Common myeloid progenitor, CD34-positive (primary cell): ENCODE measurements around the gene MDK. TPM values are rescaled to one million over a fixed set of nuclear protein-coding genes. Genes with fewer than 3 reads are reported as not detected.
A peak's percentile ranks its signal among the peaks of the same experiment; 100 is the strongest.

Experiments
- CTCF ChIA-PET: fragments of 350-600 bp; sonication (Branson Sonifier 250); formaldehyde crosslinking; loops from one replicate; lab custom pipeline; 2021; ENCODE audit warnings: antibody characterized with exemption; lab: Charles Lee
- POLR2A ChIA-PET: fragments of 350-600 bp; sonication (Branson Sonifier 250); formaldehyde crosslinking; loops from one replicate; lab custom pipeline; 2021; ENCODE audit warnings: antibody characterized with exemption; lab: Charles Lee
- DNase-seq, 3 donors: peaks; one replicate each; pipeline versions ENCODE4 v3.0.0 to v3.0.0-alpha.2; 2013
- H3K27ac ChIP-seq, 2 experiments: 1 replicate in 1 of 2; 2 replicates in 1 of 2; pipeline ENCODE4 v1.7.0; 2013; ENCODE audit warnings: inconsistent platforms in 2 of 2, low read length in 2 of 2, mild to moderate bottlenecking in 2 of 2, low read depth in 1 of 2, moderate library complexity in 1 of 2; ENCODE audit not compliant: severe bottlenecking in 2 of 2, insufficient read depth in 1 of 2, poor library complexity in 1 of 2
- H3K27me3 ChIP-seq, 5 experiments: replicated peaks in 2 of 5; 1 replicate in 3 of 5; 2 replicates in 2 of 5; pipeline versions ENCODE4 v1.6.1 to v1.7.0; 2013; ENCODE audit warnings: low read length in 4 of 5, mild to moderate bottlenecking in 2 of 5, moderate library complexity in 2 of 5, inconsistent platforms in 1 of 5; ENCODE audit not compliant: insufficient read depth in 5 of 5, control insufficient read depth in 4 of 5
- H3K36me3 ChIP-seq, 4 experiments: 1 replicate in 2 of 4; 2 replicates in 2 of 4; pipeline versions ENCODE4 v1.6.1 to v1.7.0; 2013; ENCODE audit warnings: low read length in 3 of 4, control low read depth in 1 of 4, mild to moderate bottlenecking in 1 of 4; ENCODE audit not compliant: control insufficient read depth in 4 of 4, insufficient read depth in 4 of 4
- H3K4me1 ChIP-seq, 4 experiments: 1 replicate in 3 of 4; 2 replicates in 1 of 4; pipeline versions ENCODE4 v1.6.1 to v1.7.1; 2013; ENCODE audit warnings: low read length in 3 of 4, mild to moderate bottlenecking in 3 of 4, control low read depth in 1 of 4, inconsistent platforms in 1 of 4, moderate library complexity in 1 of 4; ENCODE audit not compliant: control insufficient read depth in 4 of 4, insufficient read depth in 4 of 4; ENCODE audit errors: control extremely low read depth in 1 of 4
- H3K4me3 ChIP-seq, 7 experiments: 1 replicate in 4 of 7; 2 replicates in 3 of 7; pipeline versions ENCODE4 v1.5.1 to v1.7.0; 2013; ENCODE audit warnings: mild to moderate bottlenecking in 7 of 7, low read length in 6 of 7, moderate library complexity in 6 of 7, inconsistent platforms in 2 of 7, low read depth in 2 of 7, control low read depth in 1 of 7; ENCODE audit not compliant: insufficient read depth in 4 of 7, control insufficient read depth in 1 of 7; ENCODE audit errors: extremely low read depth in 1 of 7
- H3K9me3 ChIP-seq, 5 experiments: 1 replicate in 4 of 5; 2 replicates in 1 of 5; pipeline versions ENCODE4 v1.6.1 to v1.7.1; 2013; ENCODE audit warnings: low read length in 4 of 5, mild to moderate bottlenecking in 2 of 5, inconsistent platforms in 1 of 5, low read depth in 1 of 5, moderate library complexity in 1 of 5; ENCODE audit not compliant: control insufficient read depth in 4 of 5, insufficient read depth in 2 of 5; ENCODE audit errors: control extremely low read depth in 1 of 5
- WGBS: methylation state at CpG from one replicate; pipeline ENCODE4 v1.1.5; 2013; ENCODE audit not compliant: insufficient coverage; 5-methylcytosine and 5-hydroxymethylcytosine counted together
- polyA plus RNA-seq: library from polyadenylated mRNA; unstranded; fragments of 120-200 nt; gene quantifications from one replicate; pipeline ENCODE4 v1.2.1, GENCODE V29; 2013

Gene MDK, protein sequence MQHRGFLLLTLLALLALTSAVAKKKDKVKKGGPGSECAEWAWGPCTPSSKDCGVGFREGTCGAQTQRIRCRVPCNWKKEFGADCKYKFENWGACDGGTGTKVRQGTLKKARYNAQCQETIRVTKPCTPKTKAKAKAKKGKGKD
- polyA plus RNA-seq: 108 TPM

- ChIA-PET POLR2A (no interaction called here), CTCF (interaction anchor here (0.6 to 40.1 kb wide), 2 partner anchors 33 to 139 kb away, joined by 3 to 1037 read pairs; partner anchors contain the start of gene DGKZ)
- under 1% methylated on average over 37 of the region's 96 CpGs for WGBS
Measured at GRCh38 chr11:46381048-46381818, at the start of gene MDK. MDK (plus strand) TSS chr11:46381669; CDS start chr11:46382058, 389 bp downstream.

DNA sequence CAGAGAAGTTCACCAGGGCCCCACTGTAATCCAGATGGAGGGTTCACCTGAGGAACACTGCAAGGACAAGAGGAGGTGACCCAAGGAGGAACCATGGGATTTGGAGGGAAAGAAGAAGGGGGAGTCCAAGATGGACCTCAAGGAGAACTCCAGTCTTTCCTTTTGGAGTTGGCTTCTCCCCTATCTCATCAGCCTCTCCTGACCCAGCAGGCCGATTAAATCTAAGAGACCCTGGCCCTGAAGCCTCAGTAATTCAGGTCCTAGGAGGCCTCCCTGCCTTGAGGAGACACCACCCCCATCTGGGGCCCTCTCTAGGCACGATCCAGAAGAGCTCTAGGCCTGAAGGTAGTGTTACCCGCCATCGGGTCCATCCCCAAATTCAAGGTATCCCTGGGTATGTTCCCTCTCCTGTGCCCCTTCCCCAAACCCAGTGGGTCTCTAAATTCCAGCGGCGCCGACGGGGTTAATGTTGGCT is 49.3 kb upstream of the MDK start:
- no peak for DNase-seq
- CTCF ChIA-PET: interaction anchor here (1.5 to 42.2 kb wide), 3 partner anchors 8 to 30 kb away, joined by 3 to 1037 read pairs (median 44); partner anchors contain the start of genes DGKZ and MDK
- H3K9me3 ChIP-seq: no peaks in the 10 kb centered on the region
- POLR2A ChIA-PET: interaction anchor here (1.1 to 2.4 kb wide), 3 partner anchors 8 to 14 kb away, joined by 3 to 8 read pairs (median 4); no protein-coding TSS in a partner anchor
- H3K36me3 ChIP-seq: no peaks in the 10 kb centered on the region
- 17% methylated on average over 8 of the region's 8 CpGs for WGBS
- peaks cover 16 to 65% (median 53%) of the 10 kb centered on the region in 4 experiments for H3K4me1 ChIP-seq
- H3K27ac ChIP-seq: no peak overlapping the region
- peaks cover 0 to 20% (median 7%) of the 10 kb centered on the region in 5 experiments for H3K27me3 ChIP-seq
- peak overlapping the region in 4 of 7 experiments; percentile 47 to 76 (median 70) for H3K4me3 ChIP-seq

More at GRCh38 chr11:46381048-46381818, at the start of gene MDK:
- H3K27ac ChIP-seq: peak within 1 kb of the TSS in 1 of 2 experiments; percentile 66
- peaks cover 0 to 32% (median 27%) of the 10 kb centered on the region in 4 experiments for H3K4me1 ChIP-seq
- no peaks in the 10 kb centered on the region for H3K27me3 ChIP-seq
- no peak for DNase-seq
- no peaks in the 10 kb centered on the region for H3K9me3 ChIP-seq
- H3K4me3 ChIP-seq: peak within 1 kb of the TSS; percentile 53 to 80 (median 68)
- peaks cover 4 to 29% (median 21%) of the 10 kb centered on the region in 4 experiments for H3K36me3 ChIP-seq

DNA sequence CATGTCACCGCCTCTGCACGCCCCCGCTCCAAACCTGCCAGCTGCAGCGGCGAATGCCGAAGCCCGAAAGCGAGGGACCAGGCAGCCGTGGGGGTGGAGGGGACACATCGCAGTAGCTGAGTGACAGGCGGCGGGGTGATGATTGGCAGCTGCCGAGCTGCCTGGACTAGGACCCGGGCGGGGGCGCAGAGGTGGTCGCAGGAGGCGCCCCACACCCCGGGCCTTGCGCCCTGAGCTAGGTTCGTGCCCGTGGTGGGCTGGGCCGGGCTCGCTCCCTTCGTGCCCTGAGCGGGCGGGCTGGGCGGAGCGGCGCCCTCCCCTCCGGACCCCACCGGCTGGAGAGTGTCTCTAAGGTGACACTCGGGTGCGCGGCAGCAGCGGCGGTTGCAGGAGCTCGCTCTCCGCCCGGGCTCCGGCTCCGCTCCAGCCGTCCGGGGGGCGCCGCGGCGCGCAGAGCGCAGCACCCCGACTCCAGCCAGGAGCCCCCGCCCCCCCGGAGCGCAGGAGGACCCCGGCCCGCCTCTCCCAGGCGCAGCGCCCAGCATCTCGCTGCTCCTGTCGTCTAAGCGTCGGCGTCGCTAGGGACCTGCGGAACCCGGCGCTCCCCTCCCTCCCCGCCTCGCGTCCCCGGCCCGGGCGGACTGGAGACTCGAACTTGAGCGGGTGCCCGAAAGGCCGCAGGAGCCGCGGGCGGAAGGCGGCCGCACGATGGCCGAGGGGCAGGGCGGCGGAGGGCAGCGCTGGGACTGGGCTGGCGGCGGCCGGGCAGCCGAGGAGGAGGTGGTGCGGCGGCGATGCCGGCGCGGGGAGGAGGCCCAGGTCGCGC is 48.7 kb upstream of the MDK start:
- no peaks in the 10 kb centered on the region for H3K36me3 ChIP-seq
- ChIA-PET CTCF (interaction anchor here (1.5 to 42.2 kb wide), 3 partner anchors 9 to 29 kb away, joined by 3 to 1037 read pairs (median 44); partner anchors contain the start of genes DGKZ and MDK), POLR2A (interaction anchor here (0.6 to 1.5 kb wide), 2 partner anchors 14 to 27 kb away, joined by 3 to 4 read pairs; no protein-coding TSS in a partner anchor)
- WGBS: under 1% methylated on average over 85 of the region's 99 CpGs
- H3K27ac ChIP-seq: no peak overlapping the region
- peak in 1 of 3 donors; percentile 48 for DNase-seq
- H3K9me3 ChIP-seq: no peaks in the 10 kb centered on the region
- H3K27me3 ChIP-seq: peaks cover 0 to 20% (median 7%) of the 10 kb centered on the region in 5 experiments
- peak overlapping the region; percentile 34 to 76 (median 58) for H3K4me3 ChIP-seq
- peaks cover 16 to 68% (median 56%) of the 10 kb centered on the region in 4 experiments for H3K4me1 ChIP-seq

DNA sequence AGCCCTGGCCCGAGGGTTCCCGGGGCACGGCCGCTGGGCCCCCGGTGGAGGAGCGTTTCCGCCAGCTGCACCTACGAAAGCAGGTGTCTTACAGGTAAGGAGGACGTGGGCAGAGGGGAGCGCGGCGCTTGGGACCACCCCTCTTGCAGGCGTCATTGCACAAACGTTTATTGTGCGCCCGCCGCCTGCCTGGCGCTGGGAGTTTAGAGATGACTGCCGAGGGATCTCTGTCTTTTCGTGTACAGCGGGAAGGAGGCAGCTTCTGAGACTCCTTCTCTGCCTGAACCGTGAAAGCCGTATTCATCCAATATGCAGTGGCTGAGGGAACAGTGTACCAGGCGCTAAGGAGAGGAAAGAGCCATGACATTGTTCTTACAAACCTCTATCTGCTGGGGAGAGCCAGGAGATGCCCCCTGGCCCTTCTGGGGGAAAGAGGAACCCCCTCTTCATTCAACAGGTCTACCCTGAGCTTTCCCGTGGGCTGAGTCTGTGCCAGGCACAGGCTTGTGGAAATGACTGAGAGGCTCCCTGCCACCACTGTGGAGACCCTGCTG is 48.0 kb upstream of the MDK start:
- Histone ChIP-seq H3K27me3 (peaks cover 0 to 20% (median 7%) of the 10 kb centered on the region in 5 experiments), H3K9me3 (no peaks in the 10 kb centered on the region), H3K4me1 (peaks cover 16 to 75% (median 62%) of the 10 kb centered on the region in 4 experiments), H3K4me3 (peak overlapping the region; percentile 34 to 76 (median 58)), H3K27ac (no peak overlapping the region), H3K36me3 (no peaks in the 10 kb centered on the region)
- peak in 1 of 3 donors; percentile 43 for DNase-seq
- ChIA-PET POLR2A (interaction anchor here (0.6 to 1.5 kb wide), 2 partner anchors 15 to 27 kb away, joined by 3 to 4 read pairs; no protein-coding TSS in a partner anchor), CTCF (interaction anchor here (1.5 to 42.2 kb wide), 3 partner anchors 9 to 28 kb away, joined by 3 to 1037 read pairs (median 44); partner anchors contain the start of genes DGKZ and MDK)
- 3% methylated on average over 22 of the region's 25 CpGs for WGBS

DNA sequence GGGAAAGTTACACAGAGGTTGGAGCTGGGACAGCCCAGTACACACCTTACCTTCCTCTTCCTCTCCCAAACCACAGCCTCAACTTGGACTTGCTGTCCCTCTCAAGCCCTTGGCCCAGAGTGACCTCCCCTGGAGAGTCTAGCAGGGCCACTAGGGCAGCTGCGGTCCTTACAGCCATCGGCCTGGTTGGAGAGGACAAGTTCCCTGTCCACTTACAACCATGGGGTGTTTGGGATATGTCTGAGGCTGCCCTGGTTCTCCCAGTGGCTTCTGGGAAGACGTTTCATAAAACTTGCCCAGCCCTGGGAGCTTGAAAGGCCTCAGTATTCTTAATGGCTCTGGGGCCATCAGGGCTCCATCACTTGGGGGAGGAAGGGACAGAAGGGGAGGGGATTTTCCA is 47.3 kb upstream of the MDK start:
- H3K27ac ChIP-seq: no peak overlapping the region
- CTCF ChIA-PET: interaction anchor here (0.7 to 42.2 kb wide), 2 partner anchors 28 to 153 kb away, joined by 4 to 1037 read pairs; partner anchors contain the start of genes DGKZ and MDK
- H3K4me1 ChIP-seq: peaks cover 16 to 80% (median 69%) of the 10 kb centered on the region in 4 experiments
- H3K4me3 ChIP-seq: peak overlapping the region in 1 of 7 experiments; percentile 74
- POLR2A ChIA-PET: no interaction called here
- H3K36me3 ChIP-seq: no peaks in the 10 kb centered on the region
- DNase-seq: no peak
- no peaks in the 10 kb centered on the region for H3K9me3 ChIP-seq
- WGBS: 92% methylated on average over 3 of the region's 3 CpGs
- peaks cover 0 to 20% (median 7%) of the 10 kb centered on the region in 5 experiments for H3K27me3 ChIP-seq

- H3K4me1 ChIP-seq: peaks cover 12 to 82% (median 75%) of the 10 kb centered on the region in 4 experiments
- H3K27me3 ChIP-seq: peaks cover 0 to 20% (median 7%) of the 10 kb centered on the region in 5 experiments
- DNase-seq: no peak
- no peak overlapping the region for H3K27ac ChIP-seq
- ChIA-PET POLR2A (no interaction called here), CTCF (interaction anchor here (42.2 kb wide), 1 partner anchor 27 kb away, joined by 1037 read pairs; the partner anchor contains the start of genes DGKZ and MDK)
- H3K9me3 ChIP-seq: no peaks in the 10 kb centered on the region
- no peak overlapping the region for H3K4me3 ChIP-seq
- WGBS: 90% methylated on average over 2 of the region's 6 CpGs
- H3K36me3 ChIP-seq: no peaks in the 10 kb centered on the region
Measured at GRCh38 chr11:46335271-46335670, 46.2 kb upstream of the MDK start.
